IMR-90 (cell line): ENCODE measurements around the gene NAV2.

ENCODE experiments used
- FOS ChIP-seq: fragments of 150-350 bp; IDR thresholded peaks from 2 replicates; pipeline ENCODE4 v1.6.1; 2016; ENCODE audit warnings: low read depth, low read length
- MAFK ChIP-seq: IDR thresholded peaks from 2 replicates; pipeline ENCODE4 v1.6.1; 2012; ENCODE audit warnings: low read depth, low read length, improper control_type of control experiment
- POLR2A ChIP-seq: IDR thresholded peaks from 2 replicates; pipeline ENCODE4 v1.6.1; 2012; ENCODE audit warnings: mild to moderate bottlenecking, low read depth, low read length
- RFX5 ChIP-seq: IDR thresholded peaks from 2 replicates; pipeline ENCODE4 v1.8.0; 2012; ENCODE audit warnings: low read depth, mild to moderate bottlenecking, low read length, moderate library complexity
- SMC3 ChIP-seq: fragments of 150-350 bp; IDR thresholded peaks from 2 replicates; pipeline ENCODE4 v1.6.1; 2016; ENCODE audit warnings: low read depth, mild to moderate bottlenecking, antibody characterized with exemption, low read length, moderate library complexity
- TF ChIP-seq, protein P1 (sequence below): conservative IDR thresholded peaks from 2 replicates; pipeline ENCODE4 v1.5.1; 2012; ENCODE audit warnings: mild to moderate bottlenecking, low read depth, low read length, improper control_type of control experiment
- TF ChIP-seq, protein P2 (sequence below): fragments of 150-350 bp; IDR thresholded peaks from 2 replicates; pipeline ENCODE4 v1.6.1; 2016; ENCODE audit warnings: low read depth, mild to moderate bottlenecking, low read length, moderate library complexity, borderline replicate concordance
- TF ChIP-seq, protein P3 (sequence below): fragments of 150-350 bp; IDR thresholded peaks from 2 replicates; pipeline ENCODE4 v1.6.1; 2017; ENCODE audit warnings: mild to moderate bottlenecking, antibody characterized with exemption, low read length, low read depth

DNA sequence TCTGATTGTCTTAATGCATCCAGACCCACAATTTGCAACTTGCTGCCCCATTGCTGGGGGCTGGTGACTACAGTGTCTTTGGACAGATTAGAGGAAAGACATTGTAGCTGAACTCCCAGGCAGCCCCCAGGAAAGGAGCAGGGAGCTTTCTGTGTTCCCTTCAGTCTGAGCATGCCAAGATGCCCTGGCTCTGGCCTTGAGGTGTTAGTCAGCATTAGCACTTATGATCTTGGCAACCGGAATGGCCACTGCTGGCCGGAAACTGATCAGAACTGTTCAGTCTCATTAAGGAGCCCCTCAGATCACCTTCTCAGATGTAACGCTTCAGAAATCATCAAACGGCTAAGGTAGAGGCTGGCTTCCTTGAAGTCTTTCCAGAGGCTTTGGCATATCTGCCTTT, 195.2 kb downstream of the NAV2 start:
- TF ChIP-seq, protein P1, sequence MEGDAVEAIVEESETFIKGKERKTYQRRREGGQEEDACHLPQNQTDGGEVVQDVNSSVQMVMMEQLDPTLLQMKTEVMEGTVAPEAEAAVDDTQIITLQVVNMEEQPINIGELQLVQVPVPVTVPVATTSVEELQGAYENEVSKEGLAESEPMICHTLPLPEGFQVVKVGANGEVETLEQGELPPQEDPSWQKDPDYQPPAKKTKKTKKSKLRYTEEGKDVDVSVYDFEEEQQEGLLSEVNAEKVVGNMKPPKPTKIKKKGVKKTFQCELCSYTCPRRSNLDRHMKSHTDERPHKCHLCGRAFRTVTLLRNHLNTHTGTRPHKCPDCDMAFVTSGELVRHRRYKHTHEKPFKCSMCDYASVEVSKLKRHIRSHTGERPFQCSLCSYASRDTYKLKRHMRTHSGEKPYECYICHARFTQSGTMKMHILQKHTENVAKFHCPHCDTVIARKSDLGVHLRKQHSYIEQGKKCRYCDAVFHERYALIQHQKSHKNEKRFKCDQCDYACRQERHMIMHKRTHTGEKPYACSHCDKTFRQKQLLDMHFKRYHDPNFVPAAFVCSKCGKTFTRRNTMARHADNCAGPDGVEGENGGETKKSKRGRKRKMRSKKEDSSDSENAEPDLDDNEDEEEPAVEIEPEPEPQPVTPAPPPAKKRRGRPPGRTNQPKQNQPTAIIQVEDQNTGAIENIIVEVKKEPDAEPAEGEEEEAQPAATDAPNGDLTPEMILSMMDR = no peak
- TF ChIP-seq RFX5 (no peak), MAFK (no peak), SMC3 (no peak), POLR2A (no peak), FOS (no peak)
- TF ChIP-seq, protein P2, sequence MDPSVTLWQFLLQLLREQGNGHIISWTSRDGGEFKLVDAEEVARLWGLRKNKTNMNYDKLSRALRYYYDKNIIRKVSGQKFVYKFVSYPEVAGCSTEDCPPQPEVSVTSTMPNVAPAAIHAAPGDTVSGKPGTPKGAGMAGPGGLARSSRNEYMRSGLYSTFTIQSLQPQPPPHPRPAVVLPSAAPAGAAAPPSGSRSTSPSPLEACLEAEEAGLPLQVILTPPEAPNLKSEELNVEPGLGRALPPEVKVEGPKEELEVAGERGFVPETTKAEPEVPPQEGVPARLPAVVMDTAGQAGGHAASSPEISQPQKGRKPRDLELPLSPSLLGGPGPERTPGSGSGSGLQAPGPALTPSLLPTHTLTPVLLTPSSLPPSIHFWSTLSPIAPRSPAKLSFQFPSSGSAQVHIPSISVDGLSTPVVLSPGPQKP = no peak
- TF ChIP-seq, protein P3, sequence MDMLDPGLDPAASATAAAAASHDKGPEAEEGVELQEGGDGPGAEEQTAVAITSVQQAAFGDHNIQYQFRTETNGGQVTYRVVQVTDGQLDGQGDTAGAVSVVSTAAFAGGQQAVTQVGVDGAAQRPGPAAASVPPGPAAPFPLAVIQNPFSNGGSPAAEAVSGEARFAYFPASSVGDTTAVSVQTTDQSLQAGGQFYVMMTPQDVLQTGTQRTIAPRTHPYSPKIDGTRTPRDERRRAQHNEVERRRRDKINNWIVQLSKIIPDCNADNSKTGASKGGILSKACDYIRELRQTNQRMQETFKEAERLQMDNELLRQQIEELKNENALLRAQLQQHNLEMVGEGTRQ = no peak
